Stimulated activated CD8-positive, alpha-beta memory T cell treated with anti-CD3 and anti-CD28 coated beads, Interleukin-4, amount 100 ng/mL, for 4 hours (primary cell): ENCODE data around the gene PRR4.

Source experiments
- DNase-seq, 2 donors: peaks; one replicate each; pipeline ENCODE4 v3.0.0-alpha.2; 2020; ENCODE audit warnings: low read depth in 2 of 2, low spot score in 1 of 2

PRR4 gene

DNA sequence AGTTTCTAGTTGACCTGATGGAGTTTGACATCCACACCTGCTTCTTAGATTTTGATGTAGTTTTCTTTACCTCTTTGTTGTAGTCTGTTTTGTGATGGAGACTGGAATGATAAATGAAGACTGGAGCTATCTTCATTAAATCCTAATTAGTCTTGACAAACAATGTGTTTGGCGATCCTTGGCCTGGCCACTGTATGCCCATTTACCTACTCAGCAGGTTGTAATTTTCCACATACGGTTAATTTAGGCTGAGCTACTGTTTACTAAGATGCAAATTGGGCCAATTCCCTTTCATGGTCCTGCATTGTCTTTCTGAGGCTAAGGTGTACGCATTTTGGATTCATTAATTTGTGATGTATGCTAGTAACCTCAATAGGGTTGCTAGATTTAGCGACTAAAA lies 46.7 kb downstream of the PRR4 start, which contains the start of gene TAS2R7:
TSS of gene TAS2R7 (minus strand) at position 41 of the 400 bp plus-strand sequence. CDS start 57 bp downstream, outside the sequence.
- no peak for DNase-seq

DNA sequence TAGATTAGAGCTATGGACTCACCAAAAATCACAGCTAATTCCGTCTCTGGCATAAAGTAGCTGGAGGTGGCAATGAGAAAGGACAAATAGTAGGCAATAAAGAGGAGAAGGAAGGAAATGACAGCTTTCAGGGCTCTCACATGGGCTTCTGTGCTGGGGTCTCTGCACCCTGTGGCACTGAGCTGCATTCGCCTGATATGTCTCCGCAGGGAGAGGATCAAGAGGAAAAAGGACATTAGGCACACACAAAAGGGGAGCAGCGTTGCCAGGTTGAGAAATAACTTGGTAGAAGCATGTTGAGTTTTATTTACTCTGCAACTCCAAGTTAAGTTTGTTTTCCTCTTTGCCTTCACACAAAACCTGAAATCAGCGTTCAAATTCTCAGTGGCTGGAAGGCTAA lies 47.5 kb downstream of the PRR4 start:
- DNase-seq, result no peak
